Measurements from ENCODE around the gene DYNLT2.

The DYNLT2 gene

GRCh38 chr6:169751242-169752073 lies at the start of gene DYNLT2, which contains the start of gene ERMARD:
Gene DYNLT2 (minus strand): TSS chr6:169751572. CDS start chr6:169751458, 114 bp downstream.
Gene ERMARD (plus strand): TSS chr6:169751622. CDS start chr6:169751658, 36 bp downstream.
- DNase-seq (ENCODE audit: low read depth): peak; percentile 93

- DNase-seq (ENCODE audit: low read depth): peak; percentile 66
These were observed 49.5 kb upstream of the DYNLT2 start for GRCh38 chr6:169800668-169801395.

- no peak for DNase-seq (ENCODE audit: low read depth)
These were observed 48.8 kb upstream of the DYNLT2 start for GRCh38 chr6:169800116-169800667.

GRCh38 chr6:169799474-169799926 lies 48.1 kb upstream of the DYNLT2 start:
- DNase-seq (ENCODE audit: low read depth): no peak

- no peak for DNase-seq (ENCODE audit: low read depth)
These were observed 47.5 kb upstream of the DYNLT2 start for GRCh38 chr6:169798764-169799473.

- DNase-seq (ENCODE audit: low read depth): no peak
These were observed 43.8 kb upstream of the DYNLT2 start for GRCh38 chr6:169795196-169795595.

- DNase-seq (ENCODE audit: low read depth): no peak
These were observed 43.1 kb upstream of the DYNLT2 start for GRCh38 chr6:169794317-169795055.

- no peak for DNase-seq (ENCODE audit: low read depth)
These were observed 42.0 kb upstream of the DYNLT2 start for GRCh38 chr6:169793408-169793807.

GRCh38 chr6:169792306-169793015 lies 41.1 kb upstream of the DYNLT2 start:
- DNase-seq (ENCODE audit: low read depth): no peak

- DNase-seq (ENCODE audit: low read depth): no peak
These were observed 40.4 kb upstream of the DYNLT2 start for GRCh38 chr6:169791721-169792131.

GRCh38 chr6:169789944-169790927 lies 38.9 kb upstream of the DYNLT2 start:
- DNase-seq (ENCODE audit: low read depth): peak; percentile 77

GRCh38 chr6:169789146-169789943 lies 38.0 kb upstream of the DYNLT2 start:
- no peak for DNase-seq (ENCODE audit: low read depth)

GRCh38 chr6:169788809-169789145 lies 37.4 kb upstream of the DYNLT2 start:
- DNase-seq (ENCODE audit: low read depth): no peak

GRCh38 chr6:169787797-169788196 lies 36.4 kb upstream of the DYNLT2 start:
- no peak for DNase-seq (ENCODE audit: low read depth)

- DNase-seq (ENCODE audit: low read depth): no peak
These were observed 35.0 kb upstream of the DYNLT2 start for GRCh38 chr6:169786349-169786748.

- DNase-seq (ENCODE audit: low read depth): no peak
These were observed 34.2 kb upstream of the DYNLT2 start for GRCh38 chr6:169785566-169785965.

- DNase-seq (ENCODE audit: low read depth): no peak
These were observed 33.5 kb upstream of the DYNLT2 start for GRCh38 chr6:169784821-169785340.

Measured in EH (cell line).